OCI-LY1 (cell line): ENCODE measurements around the gene SPNS2.

Experiments used
- CTCF ChIP-seq: fragments of 200-600 bp; sonication (generic), shearing (Covaris generic); IDR thresholded peaks from 2 replicates; pipeline ENCODE4 v1.5.1; 2017; ENCODE audit warnings: mild to moderate bottlenecking, antibody characterized with exemption, low read length, moderate library complexity, mixed read lengths
- EZH2 ChIP-seq: fragments of 200-600 bp; sonication (generic), shearing (Covaris generic); IDR thresholded peaks from 2 replicates; pipeline ENCODE4 v1.8.0; 2017; ENCODE audit warnings: borderline replicate concordance, mixed run types, mild to moderate bottlenecking, antibody characterized with exemption, low read length, moderate library complexity, mixed read lengths

GRCh38 chr17:4572131-4572530 is 73.5 kb downstream of the SPNS2 start:
- TF ChIP-seq CTCF: no peak
- TF ChIP-seq EZH2: no peak
